H1 (cell line): ENCODE measurements around the gene CFAP61. TPM values are rescaled to one million over a fixed set of nuclear protein-coding genes. Genes with fewer than 3 reads are reported as not detected.

Experiments
- CTCF ChIA-PET: fragments of 300-600 bp; sonication (Branson Sonifier 250); formaldehyde crosslinking; loops from one replicate; lab custom pipeline; 2021; ENCODE audit not compliant: partially characterized antibody; lab: Charles Lee
- POLR2A ChIA-PET: fragments of 300-600 bp; sonication (Branson Sonifier 250); formaldehyde crosslinking; loops from one replicate; lab custom pipeline; 2021; ENCODE audit warnings: inconsistent platforms; ENCODE audit not compliant: partially characterized antibody; lab: Charles Lee
- DNase-seq, 2 experiments: peaks; one replicate each; pipeline versions ENCODE4 v3.0.0 to v3.0.0-alpha.2; 2010 to 2022; ENCODE audit warnings: low spot score in 2 of 2, low read depth in 1 of 2, mixed read lengths in 1 of 2
- FAIRE-seq: peaks from 2 replicates; lab custom pipeline; 2011; peaks lifted over from hg19 to GRCh38; lab: Jason Lieb, UNC
- H2AFZ ChIP-seq: 2 replicates; pipeline ENCODE4 v1.8.1; 2012; ENCODE audit warnings: low read length, inconsistent platforms
- H2AK5ac ChIP-seq: 2 replicates; pipeline ENCODE4 v1.6.1; 2013; ENCODE audit warnings: low read depth, low read length
- H2BK120ac ChIP-seq: replicated peaks from 2 replicates; pipeline ENCODE3; 2013; ENCODE audit warnings: low read depth, low read length, inconsistent platforms
- H2BK12ac ChIP-seq: 2 replicates; pipeline ENCODE4 v1.6.1; 2013; ENCODE audit warnings: low read depth, low read length
- H2BK15ac ChIP-seq: 2 replicates; pipeline ENCODE4 v1.6.1; 2013; ENCODE audit warnings: low read length
- H2BK20ac ChIP-seq: 2 replicates; pipeline ENCODE4 v1.6.1; 2013; ENCODE audit warnings: low read length
- H2BK5ac ChIP-seq: 2 replicates; pipeline ENCODE4 v1.6.1; 2013; ENCODE audit warnings: low read depth, low read length
- H3K14ac ChIP-seq: 2 replicates; pipeline ENCODE4 v1.6.1; 2013; ENCODE audit warnings: inconsistent platforms; ENCODE audit not compliant: insufficient read length
- H3K18ac ChIP-seq: 2 replicates; pipeline ENCODE4 v1.6.1; 2013; ENCODE audit warnings: low read length; ENCODE audit errors: extremely low read depth
- H3K23ac ChIP-seq: 2 replicates; pipeline ENCODE4 v1.6.1; 2013; ENCODE audit warnings: inconsistent platforms; ENCODE audit not compliant: insufficient read length
- H3K23me2 ChIP-seq: 2 replicates; pipeline ENCODE4 v1.6.1; 2013; ENCODE audit warnings: low read depth, low read length
- H3K27ac ChIP-seq: 2 replicates; pipeline ENCODE4 v1.6.1; 2011; ENCODE audit warnings: low read depth, low read length, inconsistent platforms
- H3K27me3 ChIP-seq, 4 experiments: replicated peaks in 1 of 4; 1 replicate in 1 of 4; 2 replicates in 3 of 4; pipeline versions ENCODE4 v1.6.1 to v1.8.1; 2011 to 2013; ENCODE audit warnings: low read length in 3 of 4, mild to moderate bottlenecking in 3 of 4, inconsistent platforms in 2 of 4, mixed read lengths in 2 of 4, moderate library complexity in 1 of 4; ENCODE audit not compliant: control insufficient read depth in 3 of 4, insufficient read depth in 3 of 4; ENCODE audit errors: extremely low read depth in 1 of 4
- H3K36me3 ChIP-seq, 4 experiments: 2 replicates each; pipeline versions ENCODE4 v1.6.1 to v1.8.1; 2011 to 2013; ENCODE audit warnings: mild to moderate bottlenecking in 4 of 4, low read length in 3 of 4, moderate library complexity in 2 of 4, control low read depth in 1 of 4, inconsistent platforms in 1 of 4; ENCODE audit not compliant: insufficient read depth in 4 of 4, control insufficient read depth in 2 of 4
- H3K4ac ChIP-seq: replicated peaks from 2 replicates; pipeline ENCODE3; 2013; ENCODE audit warnings: low read length, low read depth, mixed read lengths, inconsistent platforms; ENCODE audit not compliant: insufficient read length
- H3K4me1 ChIP-seq, 4 experiments: replicated peaks in 1 of 4; 1 replicate in 1 of 4; 2 replicates in 3 of 4; pipeline versions ENCODE4 v1.6.1 to v1.8.1; 2011 to 2013; ENCODE audit warnings: low read length in 3 of 4, inconsistent platforms in 2 of 4, mixed read lengths in 1 of 4; ENCODE audit not compliant: insufficient read depth in 4 of 4, control insufficient read depth in 3 of 4
- H3K4me2 ChIP-seq, 2 experiments: 2 replicates each; pipeline versions ENCODE4 v1.6.1 to v1.8.1; 2011 to 2013; ENCODE audit warnings: low read depth in 2 of 2, low read length in 2 of 2, control low read depth in 1 of 2, inconsistent platforms in 1 of 2, mild to moderate bottlenecking in 1 of 2; ENCODE audit not compliant: insufficient read depth in 1 of 2
- H3K4me3 ChIP-seq, 4 experiments: fragments of 200-600, 300-600 bp in 1 of 4; sonication (generic), shearing (Covaris generic), sonication (Bioruptor Twin) in 1 of 4; 2 replicates each; pipeline versions ENCODE4 v1.5.1 to v1.8.1; 2011 to 2016; ENCODE audit warnings: low read length in 4 of 4, low read depth in 3 of 4, control low read depth in 2 of 4, inconsistent platforms in 2 of 4, mild to moderate bottlenecking in 2 of 4, mixed read lengths in 1 of 4, moderate library complexity in 1 of 4; ENCODE audit not compliant: insufficient read depth in 2 of 4; ENCODE audit errors: extremely low read depth in 1 of 4
- H3K56ac ChIP-seq: replicated peaks from 2 replicates; pipeline ENCODE3; 2013; ENCODE audit warnings: low read depth, mild to moderate bottlenecking, mixed read lengths, low read length, inconsistent platforms; ENCODE audit not compliant: insufficient read length
- H3K79me1 ChIP-seq: 2 replicates; pipeline ENCODE4 v1.6.1; 2013; ENCODE audit warnings: low read depth, low read length, control low read depth
- H3K79me2 ChIP-seq, 2 experiments: 2 replicates each; pipeline versions ENCODE4 v1.6.1 to v1.8.1; 2012 to 2013; ENCODE audit warnings: low read length in 2 of 2, mild to moderate bottlenecking in 2 of 2, inconsistent platforms in 1 of 2; ENCODE audit not compliant: insufficient read depth in 2 of 2, control insufficient read depth in 1 of 2
- H3K9ac ChIP-seq, 4 experiments: replicated peaks in 1 of 4; 1 replicate in 1 of 4; 2 replicates in 3 of 4; pipeline versions ENCODE4 v1.6.1 to v1.8.1; 2011 to 2013; ENCODE audit warnings: low read depth in 3 of 4, low read length in 3 of 4, control low read depth in 2 of 4, mild to moderate bottlenecking in 2 of 4, moderate library complexity in 2 of 4, inconsistent platforms in 1 of 4; ENCODE audit errors: extremely low read depth in 1 of 4
- H3K9me3 ChIP-seq, 2 experiments: 2 replicates each; pipeline versions ENCODE4 v1.6.1 to v1.8.1; 2012 to 2013; ENCODE audit warnings: mild to moderate bottlenecking in 2 of 2, moderate library complexity in 2 of 2, control low read depth in 1 of 2, inconsistent platforms in 1 of 2, low read depth in 1 of 2, low read length in 1 of 2, mixed read lengths in 1 of 2; ENCODE audit not compliant: insufficient read depth in 2 of 2
- H4K20me1 ChIP-seq, 2 experiments: replicated peaks in 1 of 2; 2 replicates each; pipeline versions ENCODE3 to v1.8.1; 2011 to 2013; ENCODE audit warnings: inconsistent platforms in 2 of 2, low read length in 2 of 2, mild to moderate bottlenecking in 1 of 2; ENCODE audit not compliant: insufficient read depth in 2 of 2, control insufficient read depth in 1 of 2
- H4K5ac ChIP-seq: 2 replicates; pipeline ENCODE4 v1.6.1; 2013; ENCODE audit warnings: low read length, low read depth, mixed read lengths, inconsistent platforms; ENCODE audit not compliant: insufficient read length
- H4K8ac ChIP-seq: 2 replicates; pipeline ENCODE4 v1.8.0; 2013; ENCODE audit warnings: mild to moderate bottlenecking, moderate library complexity, low read length, inconsistent platforms; ENCODE audit not compliant: insufficient read depth; ENCODE audit errors: extremely low read depth
- H4K91ac ChIP-seq: replicated peaks from 2 replicates; pipeline ENCODE3; 2013; ENCODE audit warnings: low read length, mixed read lengths, inconsistent platforms; ENCODE audit not compliant: insufficient read length
- WGBS, 2 experiments: shearing (Covaris generic) in 1 of 2; methylation state at CpG; one replicate each; pipeline versions ENCODE4 v1.1.6 to v1.1.7; 2013 to 2015; ENCODE audit warnings: low lambda C conversion rate in 2 of 2, mixed read lengths in 2 of 2, inconsistent platforms in 1 of 2, low coverage in 1 of 2, missing lambda C conversion rate in 1 of 2; ENCODE audit not compliant: insufficient replicate concordance in 2 of 2, insufficient coverage in 1 of 2, insufficient read length in 1 of 2; ENCODE audit errors: extremely low coverage in 1 of 2, missing lambda C conversion rate in 1 of 2; 5-methylcytosine and 5-hydroxymethylcytosine counted together
- polyA plus RNA-seq, 7 experiments: library from polyadenylated mRNA; depleted of rRNA in 3 of 7; stranded (reverse) in 5 of 7; unstranded in 2 of 7; fragments of >200 nt in 5 of 7; fragments of 200-250 nt in 2 of 7; gene quantifications; 1 replicate in 5 of 7; 2 replicates in 1 of 7; 4 replicates in 1 of 7; pipeline versions ENCODE4 v1.2.1 to v1.2.3, GENCODE V29; 2011 to 2013; ENCODE audit warnings: missing spikeins in 2 of 7, mixed read lengths in 2 of 7
- total RNA-seq: library from RNA; stranded (reverse); fragmentation: NEBNext Ultra II Directional; extraction: Animal tissue kit (Norgen Biotek cat#: 25700); gene quantifications from 2 replicates; pipeline ENCODE4 v1.2.1, GENCODE V29; 2021

CFAP61 gene
- total and polyA plus RNA-seq, 2 of the 8 experiments (the other 6 are each of a cell fraction or from before 2014, with no cell fraction given): 0.29 to 0.61 TPM

- Histone ChIP-seq H3K9me3 (no peaks in the 10 kb centered on the region), H3K4me1 (peaks cover 0 to 4% (median 2%) of the 10 kb centered on the region in 4 experiments; a peak in 3 of 7 replicates), H3K56ac (no peak overlapping the region), H4K91ac (peak overlapping the region; percentile 5), H2BK15ac (no peak overlapping the region), H3K14ac (no peak overlapping the region), H3K27me3 (no peaks in the 10 kb centered on the region; a peak in 1 of 7 replicates), H4K20me1 (no peaks in the 10 kb centered on the region), H4K8ac (no peak overlapping the region), H3K79me2 (no peaks in the 10 kb centered on the region), H2BK120ac (no peak overlapping the region), H3K27ac (no peak overlapping the region), H3K4ac (no peak overlapping the region), H2BK5ac (peak overlapping the region; percentile 54; the same call in 1 of the 2 replicates), H3K9ac (no peak overlapping the region), H3K23ac (no peak overlapping the region), H3K4me2 (peak overlapping the region; percentile 11 to 50; a peak in 3 of 4 replicates), H3K79me1 (no peaks in the 10 kb centered on the region), H2BK20ac (no peak overlapping the region), H3K4me3 (no peak overlapping the region), H3K18ac (no peak overlapping the region), H3K36me3 (no peaks in the 10 kb centered on the region), H3K23me2 (no peaks in the 10 kb centered on the region), H2BK12ac (no peak overlapping the region; the same call in 1 of the 2 replicates), H2AFZ (peak overlapping the region; percentile 99), H4K5ac (no peak overlapping the region), H2AK5ac (no peak overlapping the region)
- FAIRE-seq (no peak), DNase-seq (no peak)
- ChIA-PET POLR2A (no interaction called here), CTCF (interaction anchor here (0.8 to 1.6 kb wide), 3 partner anchors 12 to 189 kb away, joined by 3 read pairs; no protein-coding TSS in a partner anchor)
- 90% methylated on average over 13 of the region's 13 CpGs; no CpG with 5 or more reads in 1 of the 2 experiments for WGBS, 2 experiments
Measured at GRCh38 chr20:20267685-20268370, 215.5 kb downstream of the CFAP61 start.
